KG1 (cell line): ENCODE measurements around the gene CDH13.

Experiments
- DNase-seq: peaks from one replicate; lab custom pipeline; 2025; lab: John Stamatoyannopoulos, UW

The CDH13 gene

DNA sequence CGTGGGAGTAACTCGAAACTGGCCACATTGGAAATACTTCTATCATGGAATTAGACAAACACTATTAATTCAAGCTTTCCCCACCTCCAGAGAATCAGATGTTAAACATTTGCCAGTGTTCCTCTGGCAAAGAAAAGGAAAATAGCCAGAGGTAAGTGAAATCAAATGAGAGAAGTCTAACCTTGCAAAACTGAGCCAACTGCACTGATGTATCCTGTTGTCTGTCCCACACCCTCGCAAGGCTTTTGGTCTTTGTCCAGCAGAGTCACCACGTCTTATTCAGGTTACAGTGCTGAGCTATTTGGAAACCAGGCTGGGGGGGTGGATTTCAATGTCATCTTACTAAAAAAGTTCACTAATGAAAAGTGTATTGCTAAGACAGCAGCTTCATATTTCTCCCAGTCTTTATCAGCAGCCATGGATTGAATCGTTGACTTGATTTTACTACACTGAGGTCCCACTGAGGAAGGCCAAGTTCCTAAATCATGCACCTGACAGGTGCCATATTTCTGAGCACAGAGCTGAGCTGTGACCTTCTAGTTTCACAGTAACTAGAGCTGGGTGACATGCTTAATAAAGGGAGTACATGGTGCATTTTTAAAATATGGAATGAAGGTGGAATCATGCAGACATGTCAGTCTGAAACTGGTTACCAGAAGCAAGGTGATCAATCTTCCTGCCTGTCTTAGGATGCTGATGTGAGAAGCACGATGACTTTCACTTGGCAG is 1095.9 kb downstream of the CDH13 start:
- DNase-seq: no peak

DNA sequence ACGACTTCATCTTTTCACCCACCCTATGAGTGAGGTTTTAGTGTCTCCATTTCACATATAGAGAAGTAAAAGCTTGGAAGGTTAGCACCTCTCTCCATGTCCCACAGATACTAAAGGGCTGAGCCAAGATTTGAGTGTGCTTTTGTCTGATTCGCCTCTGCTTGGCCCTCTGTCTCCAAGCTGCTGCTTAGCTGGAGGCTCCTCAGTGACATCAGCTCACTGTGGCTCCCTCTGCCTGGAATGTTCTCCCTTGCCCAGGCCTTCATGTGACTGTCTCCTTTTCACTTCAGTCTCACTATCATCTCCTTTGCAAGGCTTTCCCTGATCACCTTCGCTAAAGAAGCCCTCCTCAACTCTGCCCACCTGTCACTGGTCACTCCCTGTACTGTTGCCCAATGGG is 1096.5 kb downstream of the CDH13 start:
- DNase-seq: no peak

DNA sequence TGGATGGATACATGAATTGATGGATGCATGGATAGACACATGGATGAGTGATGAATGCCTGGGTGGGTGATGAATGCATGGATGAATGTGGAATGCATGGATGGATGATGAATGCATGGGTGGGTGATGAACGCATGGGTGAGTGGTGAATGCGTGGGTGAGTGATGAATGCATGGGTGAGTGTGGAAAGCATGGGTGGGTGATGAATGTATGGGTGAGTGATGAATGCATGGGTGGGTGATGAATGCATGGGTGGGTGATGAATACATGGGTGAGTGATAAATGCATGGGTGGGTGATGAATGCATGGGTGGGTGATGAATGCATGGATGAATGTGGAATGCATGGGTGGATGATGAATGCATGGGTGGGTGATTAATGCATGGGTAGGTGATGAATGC is 1097.1 kb downstream of the CDH13 start:
- no peak for DNase-seq

DNA sequence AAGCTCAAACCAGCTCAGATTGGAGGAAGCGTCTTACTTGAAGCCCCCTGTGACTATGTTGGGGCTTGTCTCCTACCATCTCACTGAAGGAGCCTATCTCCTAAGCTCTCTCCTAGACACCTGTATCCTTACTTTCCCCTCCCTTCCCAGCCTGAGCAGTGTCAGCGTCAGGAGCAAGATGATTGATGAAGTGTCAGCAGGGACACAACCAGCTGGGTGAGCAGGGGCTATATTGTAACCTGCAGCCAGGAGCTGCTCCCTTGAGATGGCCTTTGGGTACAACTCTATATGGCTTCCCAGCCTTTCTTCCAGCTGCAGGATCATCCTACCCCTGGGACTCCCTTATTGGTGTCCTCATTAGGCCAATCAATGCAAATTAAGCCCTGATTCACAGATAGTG is 1097.8 kb downstream of the CDH13 start:
- no peak for DNase-seq

DNA sequence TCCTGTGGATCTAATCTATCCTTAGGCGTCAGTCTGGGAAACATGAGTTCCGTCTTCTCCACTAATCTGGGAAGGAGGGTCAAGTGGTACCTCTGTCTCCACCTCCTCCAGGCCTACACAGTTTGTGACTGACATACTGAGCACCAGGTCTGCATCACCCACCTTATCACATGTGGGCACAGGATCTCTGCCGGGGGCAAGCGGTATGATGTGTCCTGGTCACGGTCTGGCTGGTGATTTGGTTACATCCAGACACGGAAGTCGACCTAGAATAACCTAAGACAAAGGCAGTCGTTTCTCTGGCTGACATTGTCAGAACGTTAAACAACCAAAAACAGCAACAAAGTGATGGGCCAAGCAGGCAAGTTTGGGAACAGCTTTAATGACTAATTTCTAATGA is 1098.5 kb downstream of the CDH13 start:
- DNase-seq: no peak

DNA sequence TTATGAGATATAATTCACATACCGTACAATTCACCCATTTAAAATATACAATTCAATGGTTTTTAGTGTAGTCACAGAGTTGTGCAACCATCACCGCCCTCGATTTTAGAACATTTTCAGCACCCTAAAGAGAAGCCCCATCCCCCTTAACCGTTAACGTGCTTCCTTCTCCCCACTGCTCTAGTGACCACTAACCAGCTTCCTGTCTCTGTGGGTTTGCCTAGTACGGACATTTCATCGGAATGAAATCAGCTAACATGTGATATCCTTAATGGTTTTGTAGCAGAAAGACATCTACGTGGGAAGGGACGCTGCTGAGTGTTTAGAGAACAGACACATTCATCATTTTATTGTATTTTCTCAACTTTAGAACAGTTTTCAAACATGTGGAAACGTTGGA is 1100.2 kb downstream of the CDH13 start:
- DNase-seq: peak; percentile 36

DNA sequence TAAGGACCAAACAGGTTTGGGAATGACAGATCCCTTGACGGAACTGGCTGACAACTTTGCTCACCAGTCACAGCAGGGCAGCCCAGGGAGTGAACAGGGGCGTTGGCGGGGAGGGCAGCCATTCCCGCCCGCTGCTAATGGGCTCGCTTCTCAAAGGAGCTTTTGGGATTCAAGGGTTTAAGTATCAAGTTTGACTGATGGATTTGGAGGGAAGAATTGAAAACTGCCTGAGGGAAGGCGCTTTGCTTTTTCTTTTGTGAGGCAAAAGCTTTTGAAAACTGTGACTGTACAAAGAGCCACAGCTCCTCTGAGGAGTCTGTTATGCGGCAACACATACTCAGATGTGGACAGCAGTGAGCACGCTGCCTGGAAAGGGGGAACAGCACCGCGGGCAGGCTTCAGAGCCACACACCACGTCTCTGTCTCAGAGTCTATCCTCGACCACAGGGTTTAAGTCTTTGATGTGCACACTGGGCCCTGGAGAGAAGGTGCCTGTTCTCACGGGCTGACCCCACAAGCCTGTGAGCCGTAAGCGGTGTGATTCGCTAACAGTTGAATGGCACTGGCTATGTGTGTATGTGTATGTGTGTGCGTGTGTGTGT is 1101.1 kb downstream of the CDH13 start:
- DNase-seq: no peak

DNA sequence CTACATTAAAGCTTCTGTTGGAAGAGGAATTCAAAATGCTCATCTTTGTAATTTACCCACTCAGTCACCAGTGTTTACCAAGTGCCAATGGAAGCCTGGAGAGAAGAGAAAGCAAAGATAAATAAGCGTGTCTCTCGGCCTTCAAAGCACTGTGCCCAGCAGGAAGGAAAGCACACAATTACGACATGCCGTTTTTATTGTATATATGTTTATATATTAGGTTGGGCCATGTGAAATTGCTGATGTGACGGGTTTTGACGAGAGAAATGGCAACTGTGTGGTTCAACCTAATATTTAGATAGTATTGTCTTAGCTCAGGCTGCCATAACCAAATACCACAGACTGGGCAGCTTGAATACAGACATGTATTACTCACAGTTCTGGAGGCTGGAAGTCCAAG is 1101.7 kb downstream of the CDH13 start:
- no peak for DNase-seq

DNA sequence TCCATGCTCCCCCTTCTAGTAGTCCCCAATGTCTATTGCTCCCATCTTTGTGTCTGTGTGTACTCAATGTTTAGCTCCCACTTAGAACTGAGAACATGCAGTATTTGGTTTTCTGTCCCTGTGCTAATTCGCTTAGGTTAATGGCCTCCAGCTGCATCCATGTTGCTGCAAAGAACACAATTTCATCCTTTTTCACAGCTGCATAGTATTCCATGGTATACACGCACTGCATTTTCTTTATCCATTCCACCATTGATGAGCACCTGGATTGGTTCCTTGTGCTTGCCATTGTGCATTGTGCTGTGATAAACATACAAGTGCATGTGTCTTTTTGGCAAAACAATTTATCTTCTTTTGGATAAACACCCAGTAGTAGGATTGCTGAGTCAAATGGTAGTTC is 1104.0 kb downstream of the CDH13 start:
- no peak for DNase-seq

DNA sequence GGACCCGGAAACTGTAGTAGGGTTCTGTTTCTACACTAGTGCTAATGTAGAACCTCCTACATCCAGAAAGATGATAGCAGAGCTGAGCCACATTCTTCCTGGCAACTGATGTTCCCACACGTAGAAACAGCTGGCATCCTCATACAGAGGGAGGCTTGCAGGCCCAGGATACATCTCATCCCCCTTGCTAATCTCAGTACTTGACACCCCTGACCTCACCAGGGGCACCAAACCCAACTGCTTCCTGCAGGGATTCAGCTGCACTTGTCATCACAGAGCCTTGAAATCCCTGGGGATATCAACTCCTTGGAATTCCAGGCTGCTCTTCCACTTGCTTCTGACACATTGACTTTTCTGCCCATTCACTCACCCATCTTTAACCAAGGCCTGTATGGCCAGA is 1105.8 kb downstream of the CDH13 start:
- DNase-seq: no peak

DNA sequence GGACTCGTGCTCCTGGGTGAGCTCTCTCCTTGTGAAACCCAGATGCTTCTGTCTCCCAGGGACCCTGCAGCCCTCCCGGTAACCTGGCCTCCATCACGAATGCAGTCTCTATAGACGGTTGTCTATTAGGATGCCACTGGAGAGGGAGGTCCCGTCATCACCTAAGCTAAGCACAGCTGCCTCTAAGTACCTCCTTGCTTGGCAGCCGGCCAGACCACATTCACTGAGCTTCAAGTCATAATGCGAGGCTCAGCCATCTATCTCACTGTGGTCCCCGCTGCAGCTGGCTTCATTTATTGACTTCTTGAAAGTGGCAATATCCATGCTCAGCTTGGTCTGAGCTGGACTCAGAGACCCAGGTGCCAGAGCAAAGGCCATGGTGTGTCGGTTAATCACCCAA is 1106.5 kb downstream of the CDH13 start:
- DNase-seq: no peak

DNA sequence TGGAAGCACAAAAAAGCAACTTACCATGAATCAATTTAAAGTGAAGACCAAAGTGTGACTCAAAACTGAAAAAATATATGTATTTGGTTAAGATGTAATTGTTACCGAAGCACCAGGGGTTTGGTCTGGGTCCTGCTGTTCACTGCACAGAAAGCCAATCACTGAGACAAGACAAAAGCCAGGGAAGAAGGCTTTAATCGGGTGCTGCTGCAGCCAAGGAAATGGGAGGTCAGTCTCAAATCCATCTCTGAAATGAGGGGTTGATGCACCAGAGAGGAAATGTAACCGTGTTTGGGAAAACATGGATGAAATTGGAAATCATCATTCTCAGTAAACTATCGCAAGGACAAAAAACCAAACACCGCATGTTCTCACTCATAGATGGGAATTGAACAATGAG is 1107.4 kb downstream of the CDH13 start:
- no peak for DNase-seq

DNA sequence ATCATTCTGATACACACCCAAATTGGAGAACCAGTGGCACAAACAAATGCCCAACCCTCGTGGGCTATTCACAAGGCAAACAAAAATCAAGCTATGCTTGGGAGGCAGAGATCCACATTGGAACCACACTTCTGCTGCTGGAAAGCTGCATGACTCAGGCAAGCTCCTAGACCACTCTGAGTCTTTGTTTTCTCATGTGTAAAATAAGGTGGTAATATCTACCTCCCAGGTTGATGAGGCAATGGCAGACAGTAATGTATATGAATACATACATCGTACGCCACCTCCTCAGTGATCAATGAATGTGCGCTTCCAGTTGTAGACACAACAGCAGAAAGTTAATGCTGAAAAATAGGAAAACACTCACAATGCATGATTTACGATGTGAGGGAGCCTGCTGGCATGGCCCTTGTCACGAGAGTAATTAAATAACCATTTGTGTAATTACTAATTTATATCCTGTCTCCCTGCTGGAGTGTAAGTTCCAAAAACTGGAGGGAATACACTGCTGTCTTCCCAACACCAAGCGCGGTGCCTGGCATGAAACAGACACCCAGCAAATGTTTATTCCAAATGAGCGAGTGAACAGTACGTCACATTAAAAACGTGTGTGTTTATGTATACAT is 1111.1 kb downstream of the CDH13 start:
- no peak for DNase-seq

DNA sequence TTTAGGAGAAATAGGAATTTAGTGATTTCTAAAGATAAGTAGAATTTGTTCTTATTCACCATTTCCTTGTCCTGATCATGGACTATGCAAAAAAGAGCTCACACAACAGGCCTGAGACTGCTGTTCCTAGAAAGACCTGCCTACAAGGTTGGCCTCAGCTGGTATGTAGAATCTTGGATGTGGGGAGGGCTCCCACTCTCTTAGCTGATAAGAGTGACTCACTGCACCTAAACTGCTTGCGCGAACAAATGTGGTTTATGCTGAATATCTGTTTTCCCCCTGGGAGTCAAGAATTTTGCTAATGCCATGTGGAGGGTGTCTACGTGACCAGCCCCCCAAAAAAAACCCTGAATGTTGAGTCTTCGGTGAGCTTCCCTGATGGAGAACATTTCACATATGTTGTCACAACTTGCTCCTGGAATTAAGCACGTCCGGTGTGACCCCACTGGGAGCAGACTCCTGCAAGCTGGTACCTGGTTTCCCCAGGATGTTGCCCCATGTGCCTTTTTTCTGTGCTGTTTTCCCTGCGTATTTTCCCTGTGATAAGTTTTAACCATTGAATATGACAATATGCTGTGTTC is 1112.2 kb downstream of the CDH13 start:
- no peak for DNase-seq

DNA sequence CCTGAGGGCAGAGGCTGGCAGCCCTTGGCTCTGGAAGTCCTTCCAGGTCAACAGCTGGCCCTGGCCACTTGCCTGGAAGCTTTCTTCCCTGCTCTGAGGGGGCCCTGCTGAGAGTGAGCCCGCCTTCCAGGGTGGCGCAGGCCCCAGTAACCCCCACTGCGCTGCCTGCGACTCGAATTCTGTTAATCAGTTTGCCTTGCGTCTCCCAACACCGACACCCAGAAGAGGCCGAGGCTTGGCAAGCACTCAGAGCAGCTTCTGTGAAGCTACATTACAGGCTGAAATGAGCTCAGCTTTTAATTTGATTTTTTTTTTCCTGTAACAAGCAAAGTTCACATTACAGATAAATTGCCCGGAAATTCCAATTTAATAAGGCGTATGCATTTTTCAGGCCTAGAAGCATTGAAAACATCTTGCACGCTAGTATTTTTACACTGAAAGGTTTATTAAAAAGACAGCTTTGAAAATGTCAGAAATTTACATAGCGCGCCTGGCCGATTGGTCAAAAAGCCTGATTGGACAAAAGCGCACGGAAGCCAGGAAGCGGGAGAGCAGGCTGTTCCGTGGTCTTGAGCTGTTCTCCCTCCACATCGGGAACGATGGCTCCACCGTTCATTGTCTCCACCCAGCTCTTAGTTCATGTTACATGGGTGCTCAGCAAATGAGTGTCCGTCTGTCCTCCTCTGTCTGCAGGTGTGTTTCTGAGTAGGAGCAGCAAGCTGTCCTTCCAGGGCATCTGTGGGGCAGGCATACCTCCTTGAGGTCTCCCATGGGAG is 1115.5 kb downstream of the CDH13 start:
- no peak for DNase-seq

DNA sequence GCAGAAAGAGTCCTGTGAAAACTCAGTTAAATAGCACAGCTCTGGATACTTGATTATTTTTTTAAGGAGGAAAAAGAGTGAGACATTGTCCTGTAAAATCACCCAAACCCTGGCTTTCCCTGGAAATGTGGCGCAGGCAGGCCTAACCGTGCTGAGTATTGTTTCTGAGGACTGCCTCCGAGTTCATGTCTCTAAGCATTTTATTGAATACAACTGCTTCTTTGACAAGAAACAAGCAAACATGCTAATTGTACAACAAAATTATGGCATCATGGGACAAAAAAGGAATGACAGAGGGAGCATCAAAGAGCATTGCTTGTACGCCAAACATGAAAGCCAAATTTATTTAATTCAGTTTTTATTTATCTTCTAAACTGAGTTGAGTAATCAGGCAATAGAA is 1116.5 kb downstream of the CDH13 start:
- DNase-seq: no peak

DNA sequence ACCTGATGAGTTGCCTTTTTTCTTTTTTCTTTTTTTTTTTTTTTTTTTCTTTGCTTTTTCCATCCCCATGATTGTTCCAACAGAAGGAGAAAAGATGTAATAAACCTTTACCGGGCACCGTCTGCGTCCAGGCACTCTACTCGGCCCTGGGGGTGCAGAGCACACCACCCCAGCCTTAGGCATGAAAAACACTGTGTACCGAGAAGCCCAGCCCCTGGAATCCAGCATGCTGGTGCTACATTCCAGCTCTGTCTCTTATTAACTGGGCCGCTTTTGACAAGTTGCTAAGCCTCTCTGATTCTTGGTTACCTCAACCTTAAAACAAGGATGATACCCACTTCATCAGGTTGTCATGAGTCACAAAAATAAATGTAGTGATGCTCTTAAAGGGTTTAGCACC is 1117.0 kb downstream of the CDH13 start:
- no peak for DNase-seq

DNA sequence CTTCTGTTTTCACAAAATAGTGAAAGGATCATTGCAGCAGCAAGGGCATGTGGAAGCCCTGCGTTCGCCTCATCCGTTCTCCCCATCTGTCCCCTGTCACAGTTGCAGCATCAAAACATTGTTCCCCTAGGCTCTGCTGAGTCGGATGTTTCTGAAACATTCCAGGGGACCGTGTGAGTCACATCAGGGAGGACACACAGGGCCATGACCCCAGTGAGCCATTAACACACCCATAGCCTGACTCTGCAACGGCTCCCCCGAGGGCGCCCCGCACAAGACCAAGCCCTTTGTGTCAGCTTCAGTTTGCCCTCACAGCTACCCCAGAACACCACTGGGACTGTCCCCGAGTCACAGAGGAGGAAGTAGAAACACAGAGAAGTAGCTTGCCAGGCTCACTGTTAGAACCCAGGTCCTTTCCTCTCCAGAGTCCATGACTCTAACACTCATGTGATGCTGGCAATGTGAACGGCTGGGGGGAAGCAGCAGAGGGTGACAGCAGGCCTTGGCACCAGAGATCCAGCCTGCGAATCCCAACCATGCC is 1117.7 kb downstream of the CDH13 start:
- DNase-seq: no peak

DNA sequence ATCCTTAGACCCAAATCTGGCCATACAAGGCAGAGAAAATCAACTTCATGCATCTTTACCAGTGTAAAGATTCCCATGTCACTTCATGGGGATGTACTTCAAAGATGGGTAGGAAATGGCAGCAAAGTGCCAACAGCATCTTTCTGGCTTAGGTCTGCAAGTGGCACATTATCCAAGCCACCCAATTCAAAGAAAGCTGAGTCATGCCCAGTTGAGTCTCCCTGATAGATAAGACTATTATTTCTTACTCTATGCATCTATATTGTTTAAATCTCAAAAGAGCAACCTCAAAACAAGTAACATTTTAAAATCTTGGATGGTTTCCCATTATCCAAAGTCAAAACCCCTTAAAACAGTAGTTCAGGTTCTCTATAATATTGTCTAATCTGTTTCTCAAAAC is 1119.8 kb downstream of the CDH13 start:
- no peak for DNase-seq

DNA sequence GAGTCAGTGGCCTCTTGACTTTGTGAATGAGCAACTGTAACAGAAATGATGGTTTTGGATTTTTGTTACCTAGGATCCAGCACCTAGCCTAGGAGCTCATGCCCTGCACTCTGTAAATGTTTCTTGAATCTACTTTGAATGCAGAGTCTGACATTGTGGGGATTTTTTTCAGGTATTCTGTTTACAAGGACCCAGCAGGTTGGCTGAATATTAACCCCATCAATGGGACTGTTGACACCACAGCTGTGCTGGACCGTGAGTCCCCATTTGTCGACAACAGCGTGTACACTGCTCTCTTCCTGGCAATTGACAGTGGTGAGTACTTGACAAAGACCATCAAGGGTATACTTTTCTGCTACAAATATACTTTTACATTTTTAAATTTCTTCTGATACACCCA is 1121.2 kb downstream of the CDH13 start:
- no peak for DNase-seq

DNA sequence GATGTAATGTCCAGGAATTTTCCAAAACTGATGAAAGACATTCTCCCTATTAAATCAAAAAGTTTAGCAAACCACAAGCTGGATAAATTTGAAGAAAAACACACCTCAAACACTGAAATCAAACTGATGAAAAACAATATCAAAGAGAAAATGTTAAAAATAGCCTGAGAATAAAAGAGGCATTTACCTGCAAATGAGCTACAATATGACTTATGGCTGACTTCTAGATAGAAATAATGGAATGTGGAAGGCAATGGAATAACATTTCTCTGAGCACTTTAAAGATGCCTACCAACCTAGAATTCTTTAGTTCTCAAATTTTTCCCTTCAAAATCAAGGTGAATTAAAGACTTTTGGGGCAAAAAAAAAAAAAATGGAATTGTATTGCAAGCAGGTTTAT is 1128.6 kb downstream of the CDH13 start:
- DNase-seq: no peak
